Prostate gland (tissue), 2 donors: Measurements from ENCODE around the gene LTV1.

ENCODE experiments used
- POLR2A ChIP-seq: fragments of 450-650 bp; IDR thresholded peaks from one replicate; pipeline ENCODE4 v1.6.1; 2016; ENCODE audit warnings: antibody characterized with exemption, mild to moderate bottlenecking
- POLR2AphosphoS5 ChIP-seq: sonication (generic); formaldehyde crosslinking; IDR thresholded peaks from one replicate; pipeline ENCODE4 v1.6.1; 2017; ENCODE audit warnings: antibody characterized with exemption
- TF ChIP-seq, protein P1 (sequence below), 4 experiments: fragments of 200-600 bp in 2 of 4; fragments of 450-650 bp in 2 of 4; sonication (generic) in 2 of 4; IDR thresholded peaks; 1 replicate in 3 of 4; 2 replicates in 1 of 4; pipeline ENCODE4 v1.5.1; 2016 to 2019; ENCODE audit warnings: antibody characterized with exemption in 4 of 4, mild to moderate bottlenecking in 2 of 4, moderate library complexity in 2 of 4

DNA sequence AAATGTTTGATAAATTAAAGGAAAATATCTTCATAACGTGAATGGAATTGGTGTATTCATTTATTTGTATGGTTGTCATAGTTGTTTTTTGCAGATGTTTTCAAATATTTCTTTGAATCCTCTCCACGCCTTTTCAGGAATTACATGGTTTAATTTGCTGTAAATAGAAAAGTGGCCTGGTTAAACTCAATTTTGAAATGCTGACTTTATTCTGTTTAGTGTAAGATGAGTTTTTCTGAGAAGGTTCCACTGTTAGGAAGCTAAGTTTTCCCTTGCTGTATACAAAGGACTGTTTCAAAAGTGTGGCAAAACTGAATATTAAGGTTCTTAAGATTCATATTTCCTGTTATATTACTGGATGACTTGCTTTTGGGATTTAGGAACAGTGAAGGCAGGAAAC is 20.6 kb downstream of the LTV1 start:
- TF ChIP-seq, protein P1, sequence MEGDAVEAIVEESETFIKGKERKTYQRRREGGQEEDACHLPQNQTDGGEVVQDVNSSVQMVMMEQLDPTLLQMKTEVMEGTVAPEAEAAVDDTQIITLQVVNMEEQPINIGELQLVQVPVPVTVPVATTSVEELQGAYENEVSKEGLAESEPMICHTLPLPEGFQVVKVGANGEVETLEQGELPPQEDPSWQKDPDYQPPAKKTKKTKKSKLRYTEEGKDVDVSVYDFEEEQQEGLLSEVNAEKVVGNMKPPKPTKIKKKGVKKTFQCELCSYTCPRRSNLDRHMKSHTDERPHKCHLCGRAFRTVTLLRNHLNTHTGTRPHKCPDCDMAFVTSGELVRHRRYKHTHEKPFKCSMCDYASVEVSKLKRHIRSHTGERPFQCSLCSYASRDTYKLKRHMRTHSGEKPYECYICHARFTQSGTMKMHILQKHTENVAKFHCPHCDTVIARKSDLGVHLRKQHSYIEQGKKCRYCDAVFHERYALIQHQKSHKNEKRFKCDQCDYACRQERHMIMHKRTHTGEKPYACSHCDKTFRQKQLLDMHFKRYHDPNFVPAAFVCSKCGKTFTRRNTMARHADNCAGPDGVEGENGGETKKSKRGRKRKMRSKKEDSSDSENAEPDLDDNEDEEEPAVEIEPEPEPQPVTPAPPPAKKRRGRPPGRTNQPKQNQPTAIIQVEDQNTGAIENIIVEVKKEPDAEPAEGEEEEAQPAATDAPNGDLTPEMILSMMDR (IDR thresholded peaks at IDR 0.05): no peak
- TF ChIP-seq POLR2A (no peak), POLR2AphosphoS5 (no peak)
